WI38 (cell line): Measurements from ENCODE around the gene PDF.

ENCODE experiments used
- H3K4me3 ChIP-seq: 2 replicates; pipeline ENCODE4 v1.5.1; 2011; ENCODE audit warnings: low read depth, mild to moderate bottlenecking, control low read depth, low read length
- TF ChIP-seq, protein P1 (sequence below): IDR thresholded peaks from 2 replicates; pipeline ENCODE4 v1.5.1; 2012; ENCODE audit warnings: low read depth, mild to moderate bottlenecking, control low read depth, low read length

Gene PDF

GRCh38 chr16:69326172-69326873 is 4.1 kb downstream of the PDF start:
- TF ChIP-seq, protein P1, sequence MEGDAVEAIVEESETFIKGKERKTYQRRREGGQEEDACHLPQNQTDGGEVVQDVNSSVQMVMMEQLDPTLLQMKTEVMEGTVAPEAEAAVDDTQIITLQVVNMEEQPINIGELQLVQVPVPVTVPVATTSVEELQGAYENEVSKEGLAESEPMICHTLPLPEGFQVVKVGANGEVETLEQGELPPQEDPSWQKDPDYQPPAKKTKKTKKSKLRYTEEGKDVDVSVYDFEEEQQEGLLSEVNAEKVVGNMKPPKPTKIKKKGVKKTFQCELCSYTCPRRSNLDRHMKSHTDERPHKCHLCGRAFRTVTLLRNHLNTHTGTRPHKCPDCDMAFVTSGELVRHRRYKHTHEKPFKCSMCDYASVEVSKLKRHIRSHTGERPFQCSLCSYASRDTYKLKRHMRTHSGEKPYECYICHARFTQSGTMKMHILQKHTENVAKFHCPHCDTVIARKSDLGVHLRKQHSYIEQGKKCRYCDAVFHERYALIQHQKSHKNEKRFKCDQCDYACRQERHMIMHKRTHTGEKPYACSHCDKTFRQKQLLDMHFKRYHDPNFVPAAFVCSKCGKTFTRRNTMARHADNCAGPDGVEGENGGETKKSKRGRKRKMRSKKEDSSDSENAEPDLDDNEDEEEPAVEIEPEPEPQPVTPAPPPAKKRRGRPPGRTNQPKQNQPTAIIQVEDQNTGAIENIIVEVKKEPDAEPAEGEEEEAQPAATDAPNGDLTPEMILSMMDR, result no peak
- H3K4me3 ChIP-seq, result no peak overlapping the region

DNA sequence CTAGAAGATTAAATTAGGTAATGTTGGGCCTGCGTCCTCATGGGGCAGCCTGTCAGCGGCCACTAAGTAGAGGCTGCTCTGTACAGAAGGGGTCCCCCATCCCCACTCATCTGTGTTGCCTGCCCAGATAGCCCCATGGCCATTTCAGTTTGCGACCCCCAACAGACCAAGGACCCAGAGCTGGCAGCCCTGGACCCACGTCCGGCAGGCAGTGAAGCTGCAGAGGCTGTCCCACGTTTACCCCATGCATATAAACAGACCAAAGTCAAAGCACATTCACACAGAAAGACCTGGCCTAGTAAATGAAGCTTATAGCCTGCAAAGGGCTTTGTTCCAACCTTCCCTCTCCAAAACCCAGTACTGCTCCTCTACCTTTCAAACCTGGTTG is 4.6 kb downstream of the PDF start:
- H3K4me3 ChIP-seq, result no peak overlapping the region
- TF ChIP-seq, protein P1, result no peak

DNA sequence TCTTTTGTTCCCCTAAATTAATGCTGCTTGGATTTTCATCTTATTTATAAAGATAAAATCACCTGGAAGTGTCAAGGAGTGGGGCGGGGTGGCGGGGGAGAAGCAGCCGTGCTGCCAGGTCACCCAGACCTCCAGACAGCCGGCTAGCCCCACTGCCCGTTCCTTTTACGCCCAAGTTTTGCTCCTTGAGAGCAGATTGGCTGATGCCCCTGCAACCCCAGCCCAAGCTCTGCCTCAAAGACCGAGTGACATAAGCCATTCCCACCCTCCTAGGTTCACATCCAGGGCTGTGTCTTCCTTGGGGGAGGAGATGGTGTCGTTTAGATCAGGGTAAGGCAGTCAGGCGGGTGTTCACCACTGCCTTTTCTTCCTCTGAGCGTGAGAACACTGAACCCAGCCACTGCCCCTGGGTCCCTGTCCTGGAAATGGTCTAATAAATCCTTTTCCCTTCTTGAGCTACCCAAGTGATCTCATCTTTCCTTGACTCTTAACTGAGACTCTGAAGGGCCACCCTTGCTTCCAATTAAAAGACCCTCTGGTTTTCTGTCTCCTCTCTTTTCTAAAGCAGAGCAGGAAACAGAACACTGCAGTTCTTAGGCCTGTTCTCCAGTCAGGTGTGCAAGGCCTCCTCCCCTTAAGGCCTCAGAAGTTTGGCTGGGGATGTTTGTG is 5.7 kb downstream of the PDF start:
- H3K4me3 ChIP-seq, result no peak overlapping the region
- TF ChIP-seq, protein P1, result no peak

DNA sequence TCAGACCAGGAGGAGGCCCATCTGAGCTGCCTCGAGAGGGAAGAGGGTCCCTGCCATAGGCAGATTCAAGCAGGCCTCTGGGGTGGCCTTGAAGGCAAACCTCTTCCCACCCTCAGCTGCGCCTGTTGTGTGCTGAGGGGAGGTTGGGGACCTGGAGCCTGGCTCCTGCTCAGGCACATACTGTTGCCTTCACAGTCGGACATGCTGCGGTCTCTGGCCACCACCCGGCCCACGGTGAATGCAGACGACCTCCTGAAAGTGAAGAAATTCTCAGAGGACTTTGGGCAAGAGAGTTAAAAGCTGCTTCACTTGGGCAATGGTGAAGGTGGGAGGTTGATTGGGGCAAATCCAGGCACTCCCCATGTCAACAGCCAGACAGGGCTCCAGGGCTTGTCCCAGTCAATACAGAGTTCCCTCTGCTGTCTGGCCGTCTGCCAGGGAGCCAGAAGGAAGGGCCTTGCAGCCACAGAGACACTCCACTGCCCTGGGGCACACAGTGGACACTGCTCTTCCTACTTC is 6.3 kb downstream of the PDF start:
- TF ChIP-seq, protein P1, result no peak
- H3K4me3 ChIP-seq, result no peak overlapping the region

- TF ChIP-seq, protein P1, result no peak
- no peak overlapping the region for H3K4me3 ChIP-seq
These were observed 7.0 kb downstream of the PDF start for GRCh38 chr16:69323415-69323814.

DNA sequence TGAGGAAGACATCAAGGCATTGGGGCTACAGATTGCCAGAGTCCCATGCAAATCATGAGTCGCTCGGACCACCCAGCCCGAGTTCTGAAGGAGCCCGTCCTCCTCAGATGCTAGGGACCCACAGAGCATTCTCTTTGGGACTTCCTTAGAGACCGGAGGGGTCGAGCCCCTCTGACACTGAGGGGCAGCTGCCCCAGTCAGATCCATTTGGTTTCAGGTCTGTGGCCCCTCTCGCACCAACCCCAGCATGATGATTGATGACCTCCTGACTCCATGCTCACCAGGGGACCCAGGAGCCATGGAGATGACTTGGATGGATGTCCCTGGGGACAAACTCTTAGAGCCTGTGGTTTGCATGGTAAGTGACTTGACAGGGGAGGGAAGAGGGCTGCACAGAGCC is 8.0 kb downstream of the PDF start:
- TF ChIP-seq, protein P1, result no peak
- H3K4me3 ChIP-seq, result no peak overlapping the region

DNA sequence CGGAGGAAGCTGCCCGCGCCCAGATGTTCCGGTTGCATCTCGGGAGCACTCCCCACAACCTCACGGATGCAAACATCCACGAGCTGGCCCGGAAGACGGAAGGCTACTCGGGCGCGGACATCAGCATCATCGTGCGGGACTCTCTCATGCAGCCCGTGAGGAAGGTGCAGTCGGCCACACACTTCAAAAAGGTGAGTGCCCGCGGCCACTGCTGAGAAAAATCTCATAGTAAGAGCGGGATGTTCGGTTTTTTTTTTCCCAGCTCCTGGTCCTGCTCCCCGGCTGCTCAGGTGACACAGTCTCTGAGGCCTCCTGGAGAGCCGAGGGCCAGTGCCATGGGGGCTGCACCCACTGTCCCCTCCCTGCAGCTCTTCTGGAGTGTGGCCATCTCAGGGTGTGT is 9.3 kb downstream of the PDF start:
- TF ChIP-seq, protein P1, result no peak
- no peak overlapping the region for H3K4me3 ChIP-seq
